ENCODE results near the gene OSBPL9. TPM values are rescaled to one million over a fixed set of nuclear protein-coding genes. Genes with fewer than 3 reads are reported as not detected.
A peak's percentile ranks its signal among the peaks of the same experiment; 100 is the strongest.

The OSBPL9 gene
- total and polyA plus RNA-seq, 10 of the 15 experiments (the other 5 are each of a cell fraction or from before 2014, with no cell fraction given), result 25.9 to 156 (median 108) TPM

GRCh38 chr1:51569284-51570062 is 47.4 kb upstream of the OSBPL9 start:
- FAIRE-seq, result peak; percentile 86
- H3K36me3 ChIP-seq (ENCODE audit: control insufficient read depth in 2 of 2, insufficient read depth in 2 of 2, low read length in 1 of 2), result no peaks in the 10 kb centered on the region
- no peaks in the 10 kb centered on the region for H3K79me2 ChIP-seq (ENCODE audit: control insufficient read depth, insufficient read depth, low read length)
- peak; percentile 88 for ATAC-seq
- H2AFZ ChIP-seq (ENCODE audit: control insufficient read depth, low read depth, low read length), result peak overlapping the region; percentile 47
- WGBS (ENCODE audit: insufficient coverage, insufficient replicate concordance, low lambda C conversion rate, missing lambda C conversion rate), result 0% methylated on average over 4 of the region's 4 CpGs
- H4K20me1 ChIP-seq (ENCODE audit: control insufficient read depth, insufficient read depth), result no peaks in the 10 kb centered on the region
- peak overlapping the region; percentile 74 for H3K27ac ChIP-seq (ENCODE audit: control insufficient read depth, insufficient read depth)
- SMC1A ChIA-PET (ENCODE audit: uncharacterized antibody, unreplicated experiment), result interaction anchor here (0.8 to 1.6 kb wide), 5 partner anchors 22 to 314 kb away, joined by 3 to 13 read pairs (median 5); no protein-coding TSS in a partner anchor
- BruUV-seq (replicated peaks), result no TSS peak
- CTCF ChIA-PET, result interaction anchor here (0.5 to 5.8 kb wide), 8 partner anchors 34 to 331 kb away, joined by 3 to 45 read pairs (median 3); no protein-coding TSS in a partner anchor
- no peaks in the 10 kb centered on the region for H3K27me3 ChIP-seq (replicated peaks in 1 of 2; ENCODE audit: control insufficient read depth in 2 of 2, insufficient read depth in 2 of 2, low read length in 1 of 2)
- H3K4me2 ChIP-seq (ENCODE audit: control insufficient read depth, insufficient read depth), result peak overlapping the region; percentile 92
- H3K4me3 ChIP-seq, result peak overlapping the region; percentile 17; the same call in 1 of the 2 replicates
- POLR2A ChIA-PET, result interaction anchor here (0.7 kb wide), 1 partner anchor 400 kb away, joined by 4 read pairs; no protein-coding TSS in a partner anchor
- peak; percentile 84 for DNase-seq (ENCODE audit: low read depth, low spot score)
- no peaks in the 10 kb centered on the region for H3K9me3 ChIP-seq (replicated peaks; ENCODE audit: control insufficient read depth, insufficient read depth, low read length)
- intact Hi-C loops (cut with micrococcal nuclease; ENCODE audit: unreplicated experiment) (loop anchor here (2.0 kb wide), 1 partner anchor 35 kb away; no protein-coding TSS in a partner anchor), in situ Hi-C loops (cut with MboI) (no loop called here)
- RAD21 ChIA-PET (ENCODE audit: unreplicated experiment), result interaction anchor here (0.5 to 1.5 kb wide), 7 partner anchors 46 to 328 kb away, joined by 3 to 16 read pairs (median 4); no protein-coding TSS in a partner anchor
- H3K9ac ChIP-seq (ENCODE audit: control insufficient read depth, insufficient read depth, low read length), result peak overlapping the region; percentile 45
- H3K4me1 ChIP-seq (ENCODE audit: control insufficient read depth, insufficient read depth, low read length), result peaks cover 34% of the 10 kb centered on the region
- TF ChIP-seq USF2 (IDR thresholded peaks at IDR 0.05; ENCODE audit: borderline replicate concordance, low read depth, low read length) (no peak), ETV6 (conservative IDR thresholded peaks at IDR 0.05 in 1 of 2, IDR thresholded peaks at IDR 0.05 in 1 of 2; ENCODE audit: borderline replicate concordance in 1 of 2, low read depth in 1 of 2) (peak in 1 of 2 experiments; percentile 64; a peak in 1 of 4 replicates), RCOR1 (conservative IDR thresholded peaks at IDR 0.05; ENCODE audit: low read depth, low read length) (no peak), SRF (IDR thresholded peaks at IDR 0.05; ENCODE audit: low read depth in 2 of 2, low read length in 2 of 2) (no peak), CREB1 (IDR thresholded peaks at IDR 0.05; ENCODE audit: low read depth) (peak; percentile 67), CEBPB (IDR thresholded peaks at IDR 0.05; ENCODE audit: borderline replicate concordance in 1 of 2, low read depth in 2 of 2, low read length in 2 of 2) (no peak), BRCA1 (IDR thresholded peaks at IDR 0.05; ENCODE audit: low read depth, low read length) (no peak), POLR2A (IDR thresholded peaks at IDR 0.05; ENCODE audit: low read depth, low read length) (peak; percentile 36; the same call in 1 of the 2 replicates), POLR2AphosphoS5 (IDR thresholded peaks at IDR 0.05; ENCODE audit: low read length) (peak; percentile 52; the same call in 1 of the 2 replicates), JUNB (IDR thresholded peaks at IDR 0.05) (0 out of 2 replicates have a peak, but pooled peaks have one; percentile 7), BHLHE40 (IDR thresholded peaks at IDR 0.05; ENCODE audit: borderline replicate concordance in 1 of 2, low read depth in 2 of 2, low read length in 1 of 2) (no peak), RBBP5 (conservative IDR thresholded peaks at IDR 0.05) (no peak), EED (IDR thresholded peaks at IDR 0.05; ENCODE audit: low read depth) (peak; percentile 83), PML (IDR thresholded peaks at IDR 0.05; ENCODE audit: low read length) (no peak), ATF7 (IDR thresholded peaks at IDR 0.05; ENCODE audit: low read depth) (peak; percentile 58)
- TF ChIP-seq, protein P1, sequence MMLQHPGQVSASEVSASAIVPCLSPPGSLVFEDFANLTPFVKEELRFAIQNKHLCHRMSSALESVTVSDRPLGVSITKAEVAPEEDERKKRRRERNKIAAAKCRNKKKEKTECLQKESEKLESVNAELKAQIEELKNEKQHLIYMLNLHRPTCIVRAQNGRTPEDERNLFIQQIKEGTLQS (IDR thresholded peaks at IDR 0.05; ENCODE audit: borderline replicate concordance, extremely low read depth, low read depth, low read length), result no peak
- TF ChIP-seq, protein P2, sequence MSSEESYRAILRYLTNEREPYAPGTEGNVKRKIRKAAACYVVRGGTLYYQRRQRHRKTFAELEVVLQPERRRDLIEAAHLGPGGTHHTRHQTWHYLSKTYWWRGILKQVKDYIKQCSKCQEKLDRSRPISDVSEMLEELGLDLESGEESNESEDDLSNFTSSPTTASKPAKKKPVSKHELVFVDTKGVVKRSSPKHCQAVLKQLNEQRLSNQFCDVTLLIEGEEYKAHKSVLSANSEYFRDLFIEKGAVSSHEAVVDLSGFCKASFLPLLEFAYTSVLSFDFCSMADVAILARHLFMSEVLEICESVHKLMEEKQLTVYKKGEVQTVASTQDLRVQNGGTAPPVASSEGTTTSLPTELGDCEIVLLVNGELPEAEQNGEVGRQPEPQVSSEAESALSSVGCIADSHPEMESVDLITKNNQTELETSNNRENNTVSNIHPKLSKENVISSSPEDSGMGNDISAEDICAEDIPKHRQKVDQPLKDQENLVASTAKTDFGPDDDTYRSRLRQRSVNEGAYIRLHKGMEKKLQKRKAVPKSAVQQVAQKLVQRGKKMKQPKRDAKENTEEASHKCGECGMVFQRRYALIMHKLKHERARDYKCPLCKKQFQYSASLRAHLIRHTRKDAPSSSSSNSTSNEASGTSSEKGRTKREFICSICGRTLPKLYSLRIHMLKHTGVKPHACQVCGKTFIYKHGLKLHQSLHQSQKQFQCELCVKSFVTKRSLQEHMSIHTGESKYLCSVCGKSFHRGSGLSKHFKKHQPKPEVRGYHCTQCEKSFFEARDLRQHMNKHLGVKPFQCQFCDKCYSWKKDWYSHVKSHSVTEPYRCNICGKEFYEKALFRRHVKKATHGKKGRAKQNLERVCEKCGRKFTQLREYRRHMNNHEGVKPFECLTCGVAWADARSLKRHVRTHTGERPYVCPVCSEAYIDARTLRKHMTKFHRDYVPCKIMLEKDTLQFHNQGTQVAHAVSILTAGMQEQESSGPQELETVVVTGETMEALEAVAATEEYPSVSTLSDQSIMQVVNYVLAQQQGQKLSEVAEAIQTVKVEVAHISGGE (CRISPR knock-in tag; IDR thresholded peaks at IDR 0.05), result no peak
